Measurements from ENCODE around the gene PLEK. TPM values are rescaled to one million over a fixed set of nuclear protein-coding genes. Genes with fewer than 3 reads are reported as not detected.

The PLEK gene
- total and polyA plus RNA-seq, 9 of the 15 experiments (the other 6 are each of a cell fraction or from before 2014, with no cell fraction given), result 0.14 to 1.2 (median 0.36) TPM

GRCh38 chr2:68426446-68426845, 61.4 kb downstream of the PLEK start (continued):
- TF ChIP-seq NEUROD1 (IDR thresholded peaks at IDR 0.05; ENCODE audit: borderline replicate concordance, low read depth, low read length, partially characterized antibody), result no peak
- peak; percentile 83 for TF ChIP-seq PML (IDR thresholded peaks at IDR 0.05; ENCODE audit: low read length)
- no peak for TF ChIP-seq SRSF1 (IDR thresholded peaks at IDR 0.05; ENCODE audit: low read depth, low read length)
- no peak for TF ChIP-seq HNRNPUL1 (IDR thresholded peaks at IDR 0.05; ENCODE audit: low read length)
- TF ChIP-seq EP400 (IDR thresholded peaks at IDR 0.05), result no peak
- TF ChIP-seq, protein P1, sequence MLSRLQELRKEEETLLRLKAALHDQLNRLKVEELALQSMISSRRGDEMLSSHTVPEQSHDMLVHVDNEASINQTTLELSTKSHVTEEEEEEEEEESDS (CRISPR knock-in tag; IDR thresholded peaks at IDR 0.05), result no peak
- no peak for TF ChIP-seq PRPF4 (IDR thresholded peaks at IDR 0.05; ENCODE audit: insufficient read depth, low read depth, low read length, poor library complexity, severe bottlenecking)
- TF ChIP-seq MAZ (CRISPR knock-in tag; conservative IDR thresholded peaks at IDR 0.05 in 1 of 2, IDR thresholded peaks at IDR 0.05 in 1 of 2), result no peak
- TF ChIP-seq ZNF764 (CRISPR knock-in tag; IDR thresholded peaks at IDR 0.05; ENCODE audit: low read depth), result no peak
- no peak for TF ChIP-seq CGGBP1 (CRISPR knock-in tag; IDR thresholded peaks at IDR 0.05)
- TF ChIP-seq DLX4 (CRISPR knock-in tag; IDR thresholded peaks at IDR 0.05), result no peak
- TF ChIP-seq ILK (tag; IDR thresholded peaks at IDR 0.05; ENCODE audit: borderline replicate concordance, low read depth), result no peak
- TF ChIP-seq KHSRP (IDR thresholded peaks at IDR 0.05), result no peak
- TF ChIP-seq RBFOX2 (IDR thresholded peaks at IDR 0.05; ENCODE audit: low read depth, low read length), result peak; percentile 53; the same call in 1 of the 2 replicates
- no peak for TF ChIP-seq MXI1 (IDR thresholded peaks at IDR 0.05; ENCODE audit: low read depth, low read length)
- TF ChIP-seq, protein P2, sequence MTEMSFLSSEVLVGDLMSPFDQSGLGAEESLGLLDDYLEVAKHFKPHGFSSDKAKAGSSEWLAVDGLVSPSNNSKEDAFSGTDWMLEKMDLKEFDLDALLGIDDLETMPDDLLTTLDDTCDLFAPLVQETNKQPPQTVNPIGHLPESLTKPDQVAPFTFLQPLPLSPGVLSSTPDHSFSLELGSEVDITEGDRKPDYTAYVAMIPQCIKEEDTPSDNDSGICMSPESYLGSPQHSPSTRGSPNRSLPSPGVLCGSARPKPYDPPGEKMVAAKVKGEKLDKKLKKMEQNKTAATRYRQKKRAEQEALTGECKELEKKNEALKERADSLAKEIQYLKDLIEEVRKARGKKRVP (CRISPR knock-in tag; IDR thresholded peaks at IDR 0.05), result no peak
- no peak for TF ChIP-seq TRIM28 (IDR thresholded peaks at IDR 0.05)
- TF ChIP-seq, protein P3, sequence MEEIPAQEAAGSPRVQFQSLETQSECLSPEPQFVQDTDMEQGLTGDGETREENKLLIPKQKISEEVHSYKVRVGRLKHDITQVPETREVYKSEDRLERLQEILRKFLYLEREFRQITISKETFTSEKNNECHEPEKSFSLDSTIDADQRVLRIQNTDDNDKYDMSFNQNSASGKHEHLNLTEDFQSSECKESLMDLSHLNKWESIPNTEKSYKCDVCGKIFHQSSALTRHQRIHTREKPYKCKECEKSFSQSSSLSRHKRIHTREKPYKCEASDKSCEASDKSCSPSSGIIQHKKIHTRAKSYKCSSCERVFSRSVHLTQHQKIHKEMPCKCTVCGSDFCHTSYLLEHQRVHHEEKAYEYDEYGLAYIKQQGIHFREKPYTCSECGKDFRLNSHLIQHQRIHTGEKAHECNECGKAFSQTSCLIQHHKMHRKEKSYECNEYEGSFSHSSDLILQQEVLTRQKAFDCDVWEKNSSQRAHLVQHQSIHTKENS (CRISPR knock-in tag; IDR thresholded peaks at IDR 0.05), result no peak
- no peak for TF ChIP-seq PHF20 (IDR thresholded peaks at IDR 0.05; ENCODE audit: partially characterized antibody)
- no peak for TF ChIP-seq FUS (optimal IDR thresholded peaks at IDR 0.05; ENCODE audit: low read depth, low read length)
- TF ChIP-seq ZNF695 (CRISPR knock-in tag; IDR thresholded peaks at IDR 0.05), result no peak
- TF ChIP-seq CREB5 (CRISPR knock-in tag; IDR thresholded peaks at IDR 0.05), result no peak
- TF ChIP-seq, protein P4, sequence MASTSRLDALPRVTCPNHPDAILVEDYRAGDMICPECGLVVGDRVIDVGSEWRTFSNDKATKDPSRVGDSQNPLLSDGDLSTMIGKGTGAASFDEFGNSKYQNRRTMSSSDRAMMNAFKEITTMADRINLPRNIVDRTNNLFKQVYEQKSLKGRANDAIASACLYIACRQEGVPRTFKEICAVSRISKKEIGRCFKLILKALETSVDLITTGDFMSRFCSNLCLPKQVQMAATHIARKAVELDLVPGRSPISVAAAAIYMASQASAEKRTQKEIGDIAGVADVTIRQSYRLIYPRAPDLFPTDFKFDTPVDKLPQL (IDR thresholded peaks at IDR 0.05; ENCODE audit: extremely low read depth, insufficient read length), result peak; percentile 63
- TF ChIP-seq CHD4 (IDR thresholded peaks at IDR 0.05; ENCODE audit: insufficient read depth, insufficient replicate concordance, low read depth, low read length, poor library complexity, severe bottlenecking), result no peak
- no peak for TF ChIP-seq MYNN (IDR thresholded peaks at IDR 0.05)
- no peak for TF ChIP-seq MYNN (CRISPR knock-in tag; IDR thresholded peaks at IDR 0.05)
